NOMO-1 (cell line): Measurements from ENCODE around the gene BAX.

Source experiments
- DNase-seq, 2 experiments: peaks; one replicate each; lab custom pipeline; 2025; ENCODE audit not compliant: unreplicated experiment in 2 of 2; lab: John Stamatoyannopoulos, UW

The BAX gene

DNA sequence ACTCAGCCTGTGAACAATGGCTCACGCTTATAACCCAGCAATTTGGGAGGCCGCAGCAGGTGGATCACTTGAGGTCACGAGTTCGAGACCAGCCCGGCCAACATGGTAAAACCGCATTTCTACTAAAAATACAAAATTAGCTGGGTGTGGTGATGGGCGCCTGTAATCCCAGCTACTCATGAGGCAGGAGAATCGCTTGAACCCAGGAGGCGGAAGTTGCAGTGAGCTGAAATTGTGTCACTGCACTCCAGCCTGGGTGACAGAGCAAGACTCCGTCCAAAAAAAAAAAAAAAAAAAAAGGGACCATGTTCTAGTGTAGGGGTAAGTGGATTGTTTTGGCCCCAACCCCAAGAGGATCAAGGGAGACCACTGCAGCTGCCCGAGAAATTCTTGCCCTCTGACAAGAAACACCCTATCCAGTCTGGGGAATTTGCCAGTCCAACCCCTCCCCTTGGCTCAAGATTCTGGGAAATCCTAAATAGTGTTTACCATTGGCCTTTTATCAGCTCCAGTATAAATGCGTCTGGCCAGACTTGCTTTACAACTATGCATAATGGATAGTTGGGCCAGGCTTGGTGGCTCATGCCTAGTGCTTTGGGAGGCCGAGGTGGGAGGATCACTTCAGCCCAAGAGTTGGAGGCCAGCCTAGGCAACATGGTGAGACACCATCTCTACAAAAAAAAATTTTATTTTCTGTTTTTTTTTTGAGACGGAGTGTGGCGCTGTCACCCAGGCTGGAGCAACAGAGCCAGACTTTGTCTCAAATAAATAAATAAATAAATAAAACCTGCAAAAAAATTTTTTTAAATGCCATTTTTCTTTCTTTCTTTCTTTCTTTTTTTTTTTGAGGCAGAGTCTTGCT lies 26.3 kb upstream of the BAX start:
- no peak for DNase-seq

DNA sequence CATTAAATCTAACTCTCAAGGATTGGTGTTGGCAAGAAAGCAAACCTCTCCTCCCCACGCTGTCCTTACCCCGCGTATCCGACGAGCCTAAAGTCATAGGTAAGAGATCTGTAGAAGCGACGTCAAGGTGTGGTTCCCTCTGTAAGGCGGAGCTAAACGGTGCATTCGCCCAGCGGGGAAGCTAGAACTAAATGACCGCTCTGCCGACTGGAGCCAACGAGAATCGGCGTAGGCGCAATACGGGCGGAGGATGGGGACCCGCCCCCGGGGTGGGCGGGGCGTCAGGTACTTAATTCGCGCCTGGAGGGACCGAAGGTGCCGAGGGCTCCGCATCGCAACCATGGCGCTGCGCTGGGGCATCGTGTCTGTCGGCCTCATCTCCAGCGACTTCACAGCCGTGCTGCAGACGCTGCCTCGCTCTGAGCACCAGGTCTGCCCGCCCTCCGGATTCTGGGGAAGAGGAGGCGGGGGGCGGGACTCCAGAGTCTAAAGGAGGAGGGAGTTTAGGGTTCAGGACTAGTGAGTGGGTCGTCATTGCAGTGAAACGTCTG lies 21.2 kb upstream of the BAX start, which contains the start of gene DHDH:
DHDH (plus strand) TSS at position 318 of the 551 bp plus-strand sequence; CDS start at position 341, 23 bp downstream.
- DNase-seq, result peak; percentile 78 to 84

DNA sequence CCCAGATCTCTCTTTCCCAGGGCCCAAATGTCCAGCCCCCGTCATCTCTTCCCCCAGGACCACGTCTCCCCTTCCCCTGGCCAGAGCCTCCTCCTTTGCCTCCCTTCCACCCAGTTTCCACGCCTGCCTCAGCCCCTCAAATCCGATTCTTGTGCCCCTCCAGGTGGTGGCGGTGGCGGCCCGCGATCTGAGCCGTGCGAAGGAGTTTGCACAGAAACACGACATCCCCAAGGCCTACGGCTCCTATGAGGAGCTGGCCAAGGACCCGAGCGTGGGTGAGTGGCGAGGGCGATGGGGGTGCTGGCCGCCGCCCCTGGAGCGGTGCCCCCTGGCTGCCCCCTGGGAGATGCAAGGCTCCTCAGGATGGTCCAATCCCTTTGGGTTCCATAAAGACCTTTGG lies 19.8 kb upstream of the BAX start:
- DNase-seq, result no peak

DNA sequence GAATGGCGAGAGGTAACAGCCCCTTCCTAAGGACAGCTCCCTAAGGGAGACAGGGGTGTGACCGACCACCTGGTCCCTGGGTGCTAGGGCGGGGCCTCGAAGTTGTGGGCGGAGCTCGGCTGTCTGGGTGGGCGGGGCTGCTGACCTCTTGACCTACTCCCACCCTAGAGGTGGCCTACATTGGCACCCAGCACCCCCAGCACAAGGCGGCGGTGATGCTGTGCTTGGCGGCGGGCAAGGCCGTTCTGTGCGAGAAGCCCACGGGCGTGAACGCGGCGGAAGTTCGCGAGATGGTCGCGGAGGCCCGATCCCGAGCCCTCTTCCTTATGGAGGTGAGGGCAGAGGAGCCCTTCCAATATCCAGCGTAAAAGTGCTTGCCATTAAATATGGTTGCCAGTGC lies 18.8 kb upstream of the BAX start:
- DNase-seq, result no peak

DNA sequence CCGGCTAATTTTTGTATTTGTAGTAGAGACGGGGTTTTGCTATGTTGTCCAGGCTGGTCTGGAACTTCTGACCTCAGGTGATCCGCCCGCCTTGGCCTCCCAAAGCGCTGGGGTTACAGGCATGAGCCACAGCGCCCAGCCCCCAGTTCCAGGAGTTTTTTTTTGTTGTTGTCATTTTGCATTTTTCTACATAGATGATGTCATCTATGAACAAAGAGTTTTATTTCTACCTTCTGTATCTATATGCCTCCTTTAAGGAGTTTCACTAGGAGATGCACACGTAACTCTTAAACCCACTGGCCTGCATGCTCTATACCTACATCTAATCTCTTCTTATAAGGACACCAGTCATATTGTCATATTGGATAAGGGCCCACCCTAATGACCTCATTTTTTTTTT lies 16.4 kb upstream of the BAX start:
- no peak for DNase-seq

DNA sequence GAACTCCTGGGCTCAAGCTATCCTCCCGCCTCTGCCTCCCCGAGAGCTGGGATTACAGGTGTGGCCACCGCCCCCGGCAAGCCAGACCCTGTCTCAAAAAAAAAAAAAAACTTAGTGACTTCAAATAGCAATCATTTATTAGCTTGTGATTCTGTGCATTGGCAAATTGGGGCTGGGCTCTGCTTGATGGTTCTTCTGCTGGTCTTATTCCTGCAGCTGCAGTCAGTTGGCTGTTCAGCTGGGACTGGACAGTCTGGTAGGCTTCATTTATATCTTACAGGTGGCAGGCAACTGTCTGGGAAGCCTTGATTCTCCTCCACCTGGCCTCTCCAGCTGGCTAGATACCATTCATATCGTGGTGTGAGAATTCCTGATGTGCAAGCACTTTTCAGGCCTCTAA lies 13.8 kb upstream of the BAX start:
- DNase-seq, result no peak

DNA sequence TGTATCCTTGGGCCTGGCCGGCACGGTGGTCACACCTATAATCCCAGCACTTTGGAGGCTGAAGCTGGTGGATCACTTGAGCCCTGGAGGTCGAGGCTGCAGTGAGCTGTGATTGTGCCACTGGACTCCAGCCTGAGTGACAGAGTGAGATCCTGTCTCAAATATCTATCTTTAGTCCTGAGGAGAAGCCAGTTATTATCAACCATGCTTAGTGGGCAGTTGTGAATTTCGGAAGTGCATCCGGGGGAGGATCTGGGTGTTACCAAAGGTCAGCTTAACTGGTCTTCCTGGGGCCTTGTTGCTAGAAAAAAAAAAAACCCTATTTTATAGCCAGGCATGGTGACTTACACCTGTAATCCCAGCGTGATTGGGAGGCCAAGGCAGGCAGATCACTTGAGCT lies 11.6 kb upstream of the BAX start:
- no peak for DNase-seq

DNA sequence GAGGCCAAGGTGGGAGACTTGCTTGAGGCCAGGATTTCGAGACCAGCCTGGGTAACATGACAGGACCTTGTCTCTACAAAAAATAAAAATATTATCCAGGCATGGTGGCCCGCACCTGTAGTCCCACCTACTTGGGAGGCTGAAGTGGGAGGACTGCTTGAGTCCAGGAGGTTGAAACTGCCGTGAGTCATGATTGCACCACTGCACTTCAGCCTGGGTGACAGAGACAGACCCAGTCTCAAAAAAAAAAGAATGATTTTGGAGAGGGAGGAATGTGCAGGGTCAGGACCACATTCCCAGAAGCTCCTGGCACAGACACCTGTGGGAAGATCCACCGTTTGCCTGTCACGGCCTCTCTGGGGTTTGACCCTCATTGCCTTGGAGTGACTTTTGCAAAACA lies 9.3 kb upstream of the BAX start:
- no peak for DNase-seq

DNA sequence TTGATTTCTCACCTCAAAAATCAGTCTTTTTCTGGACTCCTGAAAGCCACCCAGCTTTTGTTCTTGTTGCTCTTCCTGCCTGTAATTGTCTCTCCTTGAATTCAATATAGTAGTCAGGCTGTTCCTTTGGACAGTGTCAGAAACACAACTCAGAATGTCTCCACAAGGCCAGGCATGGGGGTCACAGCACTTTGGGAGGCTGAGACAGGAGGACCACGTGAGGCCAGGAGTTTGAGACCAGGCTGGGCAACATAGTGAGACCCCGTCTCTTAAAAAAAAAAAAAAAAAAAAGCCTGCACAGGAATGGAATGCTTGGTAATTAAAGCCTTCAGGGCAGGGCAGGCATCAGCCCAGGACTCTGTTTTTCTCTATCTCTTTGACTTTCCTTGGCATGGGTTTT lies 8.9 kb upstream of the BAX start:
- DNase-seq, result no peak

DNA sequence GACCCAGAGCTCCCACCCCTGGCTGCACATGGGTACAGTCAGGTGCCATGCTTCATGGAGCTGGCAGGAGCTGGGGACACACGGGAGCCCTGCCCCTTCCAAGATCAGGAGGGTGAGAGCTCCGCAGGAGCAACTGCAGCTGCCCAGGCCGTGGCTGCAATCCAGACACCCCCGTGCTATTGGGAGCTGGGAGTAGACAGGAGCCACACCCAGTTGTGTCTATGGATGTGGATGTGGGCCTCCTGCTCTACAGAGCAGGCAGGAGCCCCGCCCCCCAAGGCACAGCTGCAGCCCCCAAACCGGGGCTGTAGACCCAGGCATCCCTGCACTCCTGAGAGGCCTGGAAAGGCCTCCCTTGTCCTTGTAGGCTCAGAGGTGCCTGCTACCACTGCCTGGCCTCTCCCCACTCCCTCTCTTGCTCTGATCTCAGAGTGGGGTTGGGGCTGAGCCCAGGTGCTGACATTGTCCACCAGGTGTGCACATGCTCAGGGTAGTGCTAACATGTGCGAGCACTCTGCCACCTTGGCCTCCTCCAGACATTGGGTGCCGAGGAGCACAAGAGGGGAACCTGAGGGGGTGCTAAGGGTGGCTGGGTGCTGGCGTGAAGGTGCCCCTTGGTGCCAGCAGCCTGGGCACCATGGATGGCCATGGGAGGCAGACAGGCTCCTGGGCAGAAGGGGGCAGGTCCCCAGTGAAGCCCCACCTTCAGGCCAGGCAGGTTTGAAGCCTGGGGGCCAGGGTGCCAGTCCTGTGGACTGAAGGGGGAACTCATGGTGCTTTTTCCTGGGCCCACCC lies 8.0 kb upstream of the BAX start:
- DNase-seq, result no peak

DNA sequence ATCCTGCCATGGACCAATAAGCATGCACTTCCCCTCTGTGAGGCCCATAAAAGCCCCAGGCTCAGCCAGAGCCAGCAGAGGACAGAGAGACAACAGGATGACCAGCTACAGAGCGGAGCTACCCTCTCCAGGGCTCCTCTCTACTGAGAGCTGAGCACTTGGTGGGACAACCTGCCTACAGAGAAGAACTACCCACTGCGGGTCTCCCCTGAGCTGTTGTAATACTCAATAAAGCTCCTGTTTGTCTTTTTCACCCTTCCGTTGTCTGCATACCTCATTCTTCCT lies 7.5 kb upstream of the BAX start:
- DNase-seq, result no peak

DNA sequence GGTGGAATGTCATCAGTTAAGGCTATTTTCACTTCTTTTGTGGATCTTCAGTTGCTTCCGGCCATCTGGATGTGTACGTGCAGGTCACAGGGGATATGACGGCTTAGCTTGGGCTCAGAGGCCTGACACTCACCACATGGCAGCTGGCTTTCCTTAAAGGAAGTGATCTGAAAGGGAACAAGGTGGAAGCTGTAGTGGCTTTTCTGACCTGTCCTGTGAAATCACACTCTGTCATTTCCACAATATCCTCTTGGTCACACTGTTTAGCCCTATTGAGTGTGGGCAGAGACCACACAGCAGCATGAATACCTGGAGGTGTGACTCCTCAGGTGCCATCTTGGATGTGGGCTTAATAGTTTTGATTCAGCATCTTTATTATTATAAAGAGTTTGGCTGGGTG lies 4.5 kb upstream of the BAX start:
- no peak for DNase-seq

DNA sequence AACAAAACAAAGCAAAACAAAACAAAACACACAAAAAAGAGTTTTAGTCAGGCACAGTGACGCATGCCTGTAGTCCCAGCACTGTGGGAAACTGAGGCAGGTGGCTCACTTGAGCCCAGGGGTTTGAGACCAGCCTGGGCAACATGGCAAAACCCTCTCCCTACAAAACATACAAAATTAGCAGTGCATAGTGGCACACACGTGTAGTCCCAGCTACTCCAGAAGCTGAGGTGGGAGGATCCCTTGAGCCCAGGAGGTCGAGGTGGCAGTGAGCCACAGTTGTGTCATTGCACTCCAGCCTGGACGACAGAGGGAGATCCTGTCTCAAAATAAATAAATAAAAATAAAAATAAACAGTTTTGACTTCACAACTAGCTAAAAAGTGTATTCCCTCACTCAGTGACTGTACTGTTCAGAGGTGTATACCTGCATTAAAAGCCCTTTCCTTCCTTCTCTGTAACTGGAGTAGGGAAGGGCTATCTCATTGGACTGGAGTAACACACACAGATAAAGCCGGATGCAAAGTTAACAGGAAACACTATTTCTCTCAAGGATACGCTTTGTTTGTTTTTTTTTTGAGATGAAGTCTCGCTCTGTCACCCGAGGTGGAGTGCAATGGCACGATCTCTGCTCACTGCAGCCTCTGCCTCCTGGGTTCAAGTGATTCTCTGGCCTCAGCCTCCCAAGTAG lies 3.7 kb upstream of the BAX start:
- DNase-seq, result no peak

DNA sequence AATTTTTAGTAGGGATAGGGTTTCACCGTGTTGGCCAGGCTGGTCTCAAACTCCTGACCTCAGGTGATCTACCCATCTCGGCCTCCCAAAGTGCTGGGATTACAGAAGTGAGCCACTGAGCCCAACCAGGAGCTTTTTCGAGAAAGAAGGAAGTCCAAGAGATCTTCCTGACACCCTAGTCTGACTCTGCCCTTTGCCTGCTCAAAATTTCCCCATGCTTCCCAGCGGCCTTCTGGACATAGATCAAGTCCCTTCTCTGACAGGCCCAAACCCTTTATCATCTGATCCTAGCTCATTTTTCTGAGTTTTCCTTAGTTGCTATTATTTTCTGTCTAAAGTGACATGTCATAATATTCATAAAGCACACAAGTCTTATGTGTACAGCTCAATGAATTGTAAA lies 1.5 kb upstream of the BAX start:
- DNase-seq, result no peak

DNA sequence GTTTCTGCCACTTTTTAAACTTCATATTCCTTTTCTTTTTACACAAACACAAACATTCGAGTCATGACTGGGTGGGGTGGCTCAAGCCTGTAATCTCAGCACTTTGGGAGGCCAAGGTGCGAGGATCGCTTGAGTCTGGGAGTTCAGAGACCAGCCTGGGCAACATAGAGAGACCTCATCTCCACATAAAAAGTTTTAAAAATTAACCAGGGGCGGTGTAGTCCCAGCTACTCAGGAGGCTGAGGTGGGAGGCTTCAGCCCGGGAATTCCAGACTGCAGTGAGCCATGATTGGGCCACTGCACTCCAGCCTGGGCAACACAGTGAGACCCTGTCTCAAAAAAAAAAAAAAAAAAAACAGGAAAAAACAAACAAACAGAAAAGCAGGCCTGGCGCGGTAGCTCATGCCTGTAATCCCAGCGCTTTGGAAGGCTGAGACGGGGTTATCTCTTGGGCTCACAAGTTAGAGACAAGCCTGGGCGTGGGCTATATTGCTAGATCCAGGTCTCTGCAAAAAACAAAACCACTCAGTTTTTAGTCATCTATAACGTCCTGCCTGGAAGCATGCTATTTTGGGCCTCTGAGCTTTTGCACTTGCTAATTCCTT lies 583 bp upstream of the BAX start:
- no peak for DNase-seq

DNA sequence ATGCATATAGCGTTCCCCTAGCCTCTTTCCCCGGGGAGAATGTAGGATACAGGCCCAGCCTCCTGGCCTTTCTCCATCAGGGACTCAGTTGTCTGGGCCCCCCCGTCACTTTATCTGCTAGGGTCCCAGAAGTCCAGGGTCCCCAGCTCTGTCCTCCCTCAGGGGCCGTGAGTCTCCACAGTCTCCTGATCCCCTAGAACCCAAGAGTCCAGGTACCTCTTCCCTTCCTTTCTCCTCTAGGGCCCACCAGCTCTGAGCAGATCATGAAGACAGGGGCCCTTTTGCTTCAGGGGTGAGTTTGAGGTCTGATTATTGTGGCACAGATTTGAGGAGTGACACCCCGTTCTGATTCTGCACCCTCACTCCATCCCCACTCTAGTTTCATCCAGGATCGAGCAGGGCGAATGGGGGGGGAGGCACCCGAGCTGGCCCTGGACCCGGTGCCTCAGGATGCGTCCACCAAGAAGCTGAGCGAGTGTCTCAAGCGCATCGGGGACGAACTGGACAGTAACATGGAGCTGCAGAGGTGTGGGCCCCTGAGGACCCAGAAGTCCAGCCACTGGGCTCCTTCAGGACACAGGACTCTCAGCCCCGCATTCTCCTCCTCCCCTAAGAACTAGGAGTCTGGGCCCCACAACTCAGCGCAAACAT lies 758 bp downstream of the BAX start:
- DNase-seq, result no peak

DNA sequence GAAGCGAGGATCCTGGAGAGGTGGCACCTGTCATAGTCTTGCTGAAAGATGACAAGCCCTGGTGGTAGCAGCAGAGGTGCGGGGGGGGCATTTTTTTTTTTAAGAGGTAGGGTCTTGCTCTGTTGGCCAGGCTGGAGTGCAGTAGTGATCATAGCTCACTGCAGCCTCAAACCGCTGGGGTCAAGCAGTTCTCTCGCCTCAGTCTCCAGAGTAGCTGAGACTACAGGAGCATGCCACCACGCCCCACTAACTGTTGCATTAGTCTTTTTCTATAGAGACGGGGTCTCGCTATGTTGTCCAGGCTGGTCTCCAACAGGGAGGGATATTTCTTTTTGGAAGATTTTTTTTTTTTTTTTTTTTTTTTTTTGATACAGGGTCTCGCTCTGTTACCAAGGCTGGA lies 3.3 kb downstream of the BAX start:
- DNase-seq, result no peak

DNA sequence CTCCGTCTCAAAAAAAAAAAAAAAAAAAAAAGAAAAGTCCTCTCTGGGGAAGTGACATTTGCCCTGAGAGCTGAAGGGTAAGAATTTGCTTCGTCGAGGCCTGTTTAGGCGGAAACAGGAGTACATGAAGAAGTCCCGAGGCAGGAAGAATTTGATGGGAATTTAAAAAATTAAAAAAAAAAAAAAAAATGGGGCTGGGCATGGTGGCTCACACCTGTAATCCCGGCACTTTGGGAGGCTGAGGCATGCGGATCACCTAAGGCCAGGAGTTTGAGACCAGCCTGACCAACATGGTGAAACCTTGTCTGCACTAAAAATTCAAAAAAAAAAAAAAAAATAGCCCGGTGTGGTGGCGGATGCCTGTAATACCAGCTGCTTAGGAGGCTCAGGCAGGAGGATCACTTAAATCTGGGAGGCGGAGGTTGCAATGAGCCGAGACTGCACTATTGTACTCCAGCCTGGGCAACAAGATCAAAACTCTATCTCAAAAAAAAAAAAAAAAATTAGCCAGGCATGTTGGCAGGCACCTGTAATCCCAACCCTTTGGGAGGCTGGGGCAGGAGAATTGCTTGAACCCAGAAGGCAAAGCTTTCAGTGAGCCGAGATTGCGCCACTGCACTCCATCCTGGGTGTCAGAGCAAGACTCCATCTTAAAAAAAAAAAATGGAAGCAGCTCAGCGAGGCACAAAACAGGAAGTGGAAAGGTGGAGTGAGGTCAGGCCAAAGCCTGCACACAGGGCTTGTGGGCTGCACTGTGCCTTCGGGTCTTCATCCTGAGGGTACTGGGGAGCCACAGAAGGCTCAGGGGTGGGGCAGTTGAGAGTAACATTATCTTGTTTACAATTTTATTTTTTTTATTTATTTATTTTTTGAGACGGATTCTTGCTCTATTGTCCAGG lies 4.9 kb downstream of the BAX start:
- DNase-seq, result no peak

DNA sequence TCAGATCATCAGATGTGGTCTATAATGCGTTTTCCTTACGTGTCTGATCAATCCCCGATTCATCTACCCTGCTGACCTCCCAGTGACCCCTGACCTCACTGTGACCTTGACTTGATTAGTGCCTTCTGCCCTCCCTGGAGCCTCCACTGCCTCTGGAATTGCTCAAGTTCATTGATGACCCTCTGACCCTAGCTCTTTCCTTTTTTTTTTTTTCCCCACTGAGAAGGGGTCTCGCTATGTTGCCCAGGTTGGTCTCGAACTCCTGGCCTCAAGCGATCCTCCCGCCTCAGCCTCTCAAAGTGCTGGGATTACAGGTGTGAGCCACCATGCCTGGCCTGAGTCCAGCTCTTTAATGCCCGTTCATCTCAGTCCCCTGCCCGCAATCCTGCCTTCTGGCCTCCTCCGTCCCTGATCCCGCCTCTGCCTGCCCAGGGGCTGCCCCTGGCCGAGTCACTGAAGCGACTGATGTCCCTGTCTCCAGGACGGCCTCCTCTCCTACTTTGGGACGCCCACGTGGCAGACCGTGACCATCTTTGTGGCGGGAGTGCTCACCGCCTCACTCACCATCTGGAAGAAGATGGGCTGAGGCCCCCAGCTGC lies 6.5 kb downstream of the BAX start:
- DNase-seq, result no peak
